ENCODE data around the gene USP15. TPM values are rescaled to one million over a fixed set of nuclear protein-coding genes. Genes with fewer than 3 reads are reported as not detected.

Gene USP15
- total and polyA plus RNA-seq, 2 of the 4 experiments (the other 2 are of a cell fraction), result 28.5 to 49.6 TPM

GRCh38 chr12:62278022-62278421, 17.8 kb downstream of the USP15 start:
- Histone ChIP-seq H4K91ac (ENCODE audit: insufficient read depth, low read depth, low read length) (no peak overlapping the region), H2BK15ac (ENCODE audit: low read depth, low read length) (no peak overlapping the region), H3K9me1 (ENCODE audit: insufficient read depth, low read length) (peaks cover 6% of the 10 kb centered on the region), H2BK20ac (ENCODE audit: low read depth, low read length) (no peak overlapping the region), H3K9ac (ENCODE audit: low read depth, low read length) (no peak overlapping the region), H3K27ac (ENCODE audit: insufficient read depth, low read length) (no peak overlapping the region), H3K27me3 (ENCODE audit: control insufficient read depth, insufficient read depth, low read length) (no peaks in the 10 kb centered on the region), H2AFZ (replicated peaks; ENCODE audit: low read length, poor library complexity) (no peak overlapping the region), H3K4ac (ENCODE audit: low read depth, low read length) (no peak overlapping the region), H3K23ac (ENCODE audit: low read depth, low read length) (no peak overlapping the region), H3K9me3 (ENCODE audit: control insufficient read depth, insufficient read depth, low read length) (no peaks in the 10 kb centered on the region), H2BK120ac (ENCODE audit: low read depth, low read length) (no peak overlapping the region), H2BK5ac (ENCODE audit: low read depth, low read length, poor library complexity, severe bottlenecking) (no peak overlapping the region), H3K18ac (ENCODE audit: low read depth, low read length) (no peak overlapping the region), H4K8ac (ENCODE audit: low read depth in 2 of 2, low read length in 2 of 2) (no peak overlapping the region), H3K36me3 (ENCODE audit: control insufficient read depth, insufficient read depth, low read length) (no peaks in the 10 kb centered on the region), H3K4me2 (ENCODE audit: low read depth, low read length) (no peak overlapping the region), H3K79me1 (ENCODE audit: low read depth in 1 of 2, low read length in 2 of 2) (peaks cover 21 to 67% of the 10 kb centered on the region in 2 experiments), H2AK9ac (replicated peaks; ENCODE audit: low read depth, low read length, poor library complexity) (no peak overlapping the region), H2AK5ac (ENCODE audit: low read depth, low read length) (no peak overlapping the region), H3K4me1 (ENCODE audit: control insufficient read depth, insufficient read depth, low read length) (peaks cover 2% of the 10 kb centered on the region; the same call in 1 of the 2 replicates), H3K14ac (replicated peaks; ENCODE audit: low read depth, low read length) (no peak overlapping the region), H4K5ac (ENCODE audit: low read depth, low read length) (no peak overlapping the region), H3K56ac (ENCODE audit: extremely low read depth, insufficient read depth, low read length) (no peak overlapping the region), H3K4me3 (ENCODE audit: insufficient read depth, low read depth, low read length) (no peak overlapping the region), H4K20me1 (ENCODE audit: insufficient read depth, low read length) (peaks cover 60% of the 10 kb centered on the region)
- intact Hi-C loops (cut with micrococcal nuclease), result loop anchor here (5.0 kb wide), 1 partner anchor 34 kb away; no protein-coding TSS in a partner anchor
- ATAC-seq (ENCODE audit: low read depth) (no peak), DNase-seq (no peak)
- BruUV-seq (replicated peaks), result no TSS peak
- ChIA-PET CTCF (no interaction called here), POLR2A (ENCODE audit: unreplicated experiment) (no interaction called here)
- WGBS, 2 experiments (ENCODE audit: extremely low coverage in 2 of 2, insufficient read length in 1 of 2), result no CpG with 5 or more reads among the region's 2 CpGs
- TF ChIP-seq BHLHE40 (IDR thresholded peaks at IDR 0.05; ENCODE audit: low read depth, low read length), result no peak
- no peak for TF ChIP-seq MAFK (IDR thresholded peaks at IDR 0.05; ENCODE audit: low read depth, low read length)
- no peak for TF ChIP-seq RAD21 (IDR thresholded peaks at IDR 0.05; ENCODE audit: low read length)
- no peak for TF ChIP-seq SMC3 (IDR thresholded peaks at IDR 0.05; ENCODE audit: low read depth, low read length)
- TF ChIP-seq ELK1 (IDR thresholded peaks at IDR 0.05; ENCODE audit: borderline replicate concordance, low read depth, low read length), result no peak
- no peak for TF ChIP-seq RFX5 (IDR thresholded peaks at IDR 0.05; ENCODE audit: low read depth, low read length)
- no peak for TF ChIP-seq NFE2L2 (IDR thresholded peaks at IDR 0.05; ENCODE audit: low read depth, low read length)
- no peak for TF ChIP-seq RCOR1 (IDR thresholded peaks at IDR 0.05; ENCODE audit: insufficient replicate concordance, low read length)
- no peak for TF ChIP-seq MXI1 (IDR thresholded peaks at IDR 0.05; ENCODE audit: borderline replicate concordance, low read depth, low read length)
- no peak for TF ChIP-seq FOS (IDR thresholded peaks at IDR 0.05; ENCODE audit: low read depth, low read length)
- TF ChIP-seq POLR2A (IDR thresholded peaks at IDR 0.05; ENCODE audit: low read depth, low read length), result no peak
- no peak for TF ChIP-seq CHD1 (IDR thresholded peaks at IDR 0.05; ENCODE audit: low read depth, low read length)
- TF ChIP-seq CTCF (conservative IDR thresholded peaks at IDR 0.05; ENCODE audit: low read depth, low read length), result no peak
- no peak for TF ChIP-seq CEBPB (IDR thresholded peaks at IDR 0.05; ENCODE audit: low read depth, low read length)
- TF ChIP-seq MAZ (IDR thresholded peaks at IDR 0.05; ENCODE audit: borderline replicate concordance, low read depth, low read length), result no peak
- TF ChIP-seq USF2 (IDR thresholded peaks at IDR 0.05; ENCODE audit: low read depth, low read length), result no peak
- in situ Hi-C loops (cut with MboI; ENCODE audit: low sequenced_read_pairs), result no loop called here
- dilution Hi-C loops (cut with HindIII; ENCODE audit: low sequenced_read_pairs, unreplicated experiment), result no loop called here

Measured in IMR-90 (cell line).